ENCODE data around the gene ZNF236.
"Not testable (repeated sequence)": the region's sequence is repeated elsewhere in the genome, so short reads cannot be mapped to it uniquely, and the experiment has no call there.

ZNF236 gene

DNA sequence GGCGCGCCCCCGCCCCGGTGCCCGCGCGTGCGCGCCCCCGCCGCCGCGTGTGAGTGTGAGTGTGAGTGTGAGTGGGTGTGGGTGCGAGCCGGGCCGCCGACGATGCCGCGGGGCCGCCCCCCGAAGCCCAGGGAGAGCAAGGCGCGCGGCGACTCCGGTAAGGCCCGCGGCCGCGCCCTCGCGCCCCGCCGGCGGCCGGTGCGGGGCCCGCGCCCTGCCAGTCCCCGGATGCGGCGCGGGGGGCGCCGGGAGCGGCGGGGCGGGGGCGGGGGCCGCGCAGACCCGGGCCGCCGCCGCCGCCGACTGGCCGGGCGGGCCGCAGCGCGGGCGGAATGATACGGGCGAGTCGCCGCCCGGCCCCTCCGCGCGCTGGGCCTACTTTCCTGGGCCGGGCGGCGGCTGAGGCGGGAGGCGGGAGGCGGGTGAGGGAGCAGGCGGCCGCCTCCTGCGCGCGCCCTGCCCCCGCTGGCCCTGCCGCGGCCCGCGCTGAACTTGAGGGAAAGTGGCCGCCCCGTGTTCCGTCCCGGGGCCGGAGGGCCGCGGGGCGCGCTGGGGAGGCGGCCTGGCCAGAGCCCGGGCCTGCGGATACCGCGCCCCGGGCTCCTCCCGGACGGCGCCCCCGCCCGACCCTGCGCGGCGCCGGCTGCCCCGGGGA, at the start of gene ZNF236:
ZNF236 (plus strand) TSS at position 52 of the 655 bp plus-strand sequence; CDS start at position 103, 51 bp downstream.
- peak; percentile 44 for DNase-seq (ENCODE audit: low read depth)

DNA sequence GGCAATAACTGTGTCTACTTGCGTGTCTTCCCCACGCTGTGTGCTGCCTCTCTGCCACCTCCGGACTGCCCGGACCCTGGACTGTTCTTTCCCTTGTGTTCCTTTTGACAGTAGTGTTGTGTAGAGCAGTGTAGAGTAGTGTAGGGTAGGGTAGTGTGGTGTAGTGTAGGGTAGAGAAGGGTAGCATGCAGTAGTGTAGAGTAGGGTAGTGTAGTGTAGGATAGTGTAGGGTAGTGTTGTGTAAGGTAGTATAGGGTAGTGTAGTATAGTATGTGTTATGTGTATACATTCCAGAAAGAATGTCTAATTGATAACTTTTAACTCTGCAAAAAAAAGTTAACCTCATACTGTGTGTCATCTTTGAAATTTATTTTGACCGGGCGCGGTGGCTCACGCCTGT, 49.7 kb upstream of the ZNF236 start:
- no peak for DNase-seq (ENCODE audit: low read depth)

DNA sequence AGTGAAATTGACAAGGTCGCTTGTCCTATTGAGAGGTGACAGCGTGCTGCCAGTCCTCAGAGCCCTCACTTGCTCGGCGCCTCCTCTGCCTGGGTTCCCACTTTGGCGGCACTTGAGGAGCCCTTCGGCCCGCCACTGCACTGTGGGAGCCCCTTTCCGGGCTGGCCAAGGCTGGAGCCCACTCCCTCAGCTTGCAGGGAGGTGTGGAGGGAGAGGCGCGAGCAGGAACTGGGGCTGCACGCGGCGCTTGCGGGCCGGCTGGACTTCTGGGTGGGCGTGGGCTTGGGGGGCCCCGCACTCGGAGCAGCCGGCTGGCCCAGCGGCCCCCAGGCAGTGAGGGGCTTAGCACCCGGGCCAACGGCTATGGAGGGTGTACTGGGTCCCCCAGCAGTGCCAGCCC, 45.3 kb upstream of the ZNF236 start:
- not testable (repeated sequence) for DNase-seq (ENCODE audit: low read depth)

DNA sequence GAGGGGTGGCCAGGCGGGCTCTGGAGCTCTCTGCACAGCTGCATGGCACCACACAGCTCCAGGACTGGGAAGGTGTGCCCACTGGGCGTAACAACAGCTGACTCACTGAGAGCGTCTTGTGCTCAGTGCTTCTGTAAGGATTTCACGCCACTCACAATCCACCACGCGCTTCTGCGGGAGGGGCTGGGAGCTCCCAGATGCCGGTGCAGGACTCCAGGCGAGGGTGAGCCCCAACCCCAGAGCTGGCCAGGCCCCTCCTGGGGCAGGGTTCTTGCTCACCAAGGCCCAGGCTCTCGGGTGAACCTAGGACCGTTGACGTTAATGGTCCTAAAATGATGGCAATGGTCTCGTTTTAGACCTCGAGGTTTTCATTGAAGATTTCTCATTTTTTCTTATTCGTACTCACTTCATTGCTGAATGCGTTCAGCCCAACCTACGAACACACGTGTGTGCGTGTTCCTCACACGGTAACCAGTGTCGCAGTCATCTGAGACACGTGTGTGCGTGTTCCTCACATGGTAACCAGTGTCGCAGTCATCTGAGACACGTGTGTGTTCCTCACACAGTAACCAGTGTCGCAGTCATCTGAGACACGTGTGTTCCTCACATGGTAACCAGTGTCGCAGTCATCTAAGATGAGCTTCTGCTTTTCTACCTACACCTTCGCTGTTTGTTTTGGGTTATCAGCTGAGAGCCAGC, 38.4 kb upstream of the ZNF236 start:
- DNase-seq (ENCODE audit: low read depth): no peak

DNA sequence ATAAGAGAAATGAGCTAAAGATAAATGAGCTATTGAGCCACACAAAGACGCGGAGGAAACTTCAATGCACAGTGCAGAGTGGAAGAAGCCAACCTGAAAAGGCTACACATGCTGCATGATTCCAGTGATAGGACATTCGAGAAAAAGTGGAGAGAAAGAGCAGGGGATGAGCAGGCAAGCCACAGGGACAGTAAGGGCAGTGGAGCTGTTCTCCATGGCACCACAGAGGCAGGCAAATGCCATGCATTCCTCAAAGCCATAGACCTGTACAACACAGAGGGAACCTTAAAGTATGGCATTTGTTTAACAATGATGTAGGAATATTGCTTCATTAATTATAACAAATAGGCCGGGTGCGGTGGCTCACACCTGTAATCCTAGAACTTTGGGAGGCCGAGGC, 36.5 kb upstream of the ZNF236 start:
- DNase-seq (ENCODE audit: low read depth): no peak

DNA sequence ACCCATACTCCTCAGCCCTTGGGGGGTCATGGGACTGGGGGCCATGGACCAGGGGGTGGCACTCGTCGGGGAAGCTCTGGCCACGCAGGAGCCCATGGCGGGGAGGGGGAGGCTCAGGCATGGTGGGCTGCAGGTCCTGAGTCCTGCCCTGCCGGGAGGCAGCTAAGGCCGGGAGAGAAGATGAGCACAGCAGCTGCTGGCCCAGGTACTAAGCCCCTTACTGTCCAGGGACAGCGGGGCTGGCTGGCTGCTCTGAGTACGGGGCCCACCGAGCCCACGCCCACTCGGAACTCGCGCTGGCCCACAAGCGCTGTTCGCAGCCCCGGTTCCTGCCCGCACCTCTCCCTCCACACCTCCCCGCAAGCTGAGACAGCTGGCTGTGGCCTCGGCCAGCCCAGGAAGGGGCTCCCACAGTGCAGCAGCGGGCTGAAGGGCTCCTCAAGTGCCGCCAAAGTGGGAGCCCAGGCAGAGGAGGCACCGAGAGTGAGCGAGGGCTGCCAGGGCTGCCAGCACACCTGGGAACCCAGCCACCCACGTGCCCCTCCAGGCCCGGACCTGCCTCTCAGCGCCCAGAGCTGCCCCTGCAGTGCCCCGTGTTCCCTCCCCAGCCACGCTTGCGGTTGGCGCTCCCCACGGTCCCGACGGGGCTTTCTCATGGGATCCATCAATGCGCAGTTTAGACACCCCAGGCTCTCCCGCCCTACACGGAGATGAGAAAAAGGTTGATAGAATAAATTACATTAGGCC, 33.6 kb upstream of the ZNF236 start:
- no peak for DNase-seq (ENCODE audit: low read depth)

DNA sequence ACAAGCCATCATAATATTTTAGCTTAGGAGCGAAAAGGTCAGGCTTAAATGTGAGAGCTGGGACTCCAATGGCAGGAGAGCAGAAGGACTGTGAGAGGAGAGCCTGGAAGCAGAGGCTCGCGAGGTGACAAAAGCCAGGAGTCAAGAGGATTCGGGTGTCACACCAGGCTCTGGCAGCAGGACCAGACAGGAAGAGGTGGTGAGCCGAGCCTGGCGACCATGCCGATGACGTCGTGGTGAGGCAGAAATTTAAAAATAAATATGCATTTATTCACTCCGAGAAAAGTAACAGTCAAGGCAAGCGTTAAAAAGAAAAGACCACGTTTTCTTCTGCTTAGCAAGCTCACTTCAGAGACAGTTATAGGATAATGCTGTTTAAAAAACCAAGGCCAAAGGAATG, 31.3 kb upstream of the ZNF236 start:
- DNase-seq (ENCODE audit: low read depth): no peak

DNA sequence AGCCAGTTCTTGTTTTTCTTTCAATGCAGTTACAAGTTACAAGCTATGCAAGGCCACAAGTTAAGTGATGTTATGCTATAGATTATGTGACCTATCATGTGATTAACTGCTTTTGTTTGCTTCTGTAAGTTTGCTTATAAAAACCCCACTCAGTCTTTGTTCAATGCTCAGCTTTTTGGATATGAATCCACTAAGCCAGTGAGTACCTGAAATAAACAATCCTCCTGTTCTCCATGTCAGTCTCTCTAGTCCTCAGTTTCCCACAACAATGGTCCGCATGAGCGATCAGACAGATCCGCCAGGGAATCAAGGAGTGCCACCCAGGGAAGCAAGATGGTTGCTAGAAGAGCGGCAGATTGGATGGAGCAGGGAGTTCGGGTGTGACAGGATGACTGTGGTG, 30.7 kb upstream of the ZNF236 start:
- no peak for DNase-seq (ENCODE audit: low read depth)

DNA sequence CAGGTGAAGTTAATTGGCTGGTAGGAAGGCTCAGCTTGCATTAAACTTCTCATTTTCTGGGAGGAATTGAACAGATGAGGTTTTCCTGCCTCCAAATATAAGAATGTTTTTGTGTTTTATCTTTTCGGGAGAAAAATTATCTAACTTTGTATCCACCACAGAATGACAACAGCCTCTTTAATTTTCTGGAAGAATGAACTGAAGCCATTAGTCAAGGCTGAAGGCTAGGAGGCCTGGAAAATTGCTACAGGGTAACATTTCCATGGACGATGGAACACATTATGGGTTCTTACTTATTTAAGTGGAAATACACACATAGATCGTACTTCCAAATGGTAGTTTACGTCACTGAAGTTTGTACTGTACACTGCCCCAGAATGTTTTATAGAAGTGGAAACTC, 28.0 kb upstream of the ZNF236 start:
- no peak for DNase-seq (ENCODE audit: low read depth)

DNA sequence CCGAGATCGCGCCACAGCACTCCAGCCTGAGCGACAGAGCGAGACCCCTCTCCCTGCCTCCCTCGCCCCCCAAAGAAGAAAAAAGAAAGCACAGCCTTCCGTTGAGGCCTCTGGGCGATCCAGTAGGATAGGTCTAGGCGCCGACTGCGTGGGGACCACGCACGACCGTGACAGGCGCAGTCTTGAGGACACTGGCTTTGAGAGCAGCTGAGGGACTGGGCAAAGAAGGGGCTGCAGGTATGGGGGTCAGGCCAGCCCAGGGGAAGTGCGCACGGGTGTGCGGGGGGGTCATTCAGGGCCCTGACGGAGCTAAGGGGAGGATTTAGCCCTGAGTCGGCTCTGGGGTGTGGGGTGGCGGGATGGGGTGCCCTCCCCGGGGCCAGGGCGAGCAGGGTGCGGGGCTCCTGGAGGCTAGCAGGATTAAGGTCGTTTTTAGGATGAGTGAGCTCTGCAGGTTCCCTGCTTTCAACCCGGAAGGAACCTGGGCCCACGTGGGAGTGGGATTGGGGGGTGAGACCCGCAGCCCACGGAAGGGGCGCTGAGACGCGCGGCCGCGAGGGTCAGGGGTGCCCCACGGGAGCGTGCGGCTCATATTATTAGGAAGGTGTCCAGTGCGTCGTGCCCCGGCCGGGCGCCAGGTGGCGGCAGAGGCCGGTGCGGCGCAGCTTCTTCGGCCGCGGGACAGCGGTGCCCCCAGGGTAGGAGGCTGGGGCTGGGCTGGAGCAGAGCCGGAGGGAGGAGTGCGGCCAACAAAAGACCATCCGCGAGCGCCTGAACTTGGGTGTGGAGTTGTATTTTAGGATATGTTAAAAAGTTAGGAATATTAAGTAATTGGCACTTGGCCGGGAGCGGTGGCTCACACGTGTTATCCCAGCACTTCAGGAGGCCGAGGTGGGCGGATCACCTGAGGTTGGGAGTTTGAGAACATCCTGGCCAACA, 20.5 kb upstream of the ZNF236 start:
- DNase-seq (ENCODE audit: low read depth): no peak

DNA sequence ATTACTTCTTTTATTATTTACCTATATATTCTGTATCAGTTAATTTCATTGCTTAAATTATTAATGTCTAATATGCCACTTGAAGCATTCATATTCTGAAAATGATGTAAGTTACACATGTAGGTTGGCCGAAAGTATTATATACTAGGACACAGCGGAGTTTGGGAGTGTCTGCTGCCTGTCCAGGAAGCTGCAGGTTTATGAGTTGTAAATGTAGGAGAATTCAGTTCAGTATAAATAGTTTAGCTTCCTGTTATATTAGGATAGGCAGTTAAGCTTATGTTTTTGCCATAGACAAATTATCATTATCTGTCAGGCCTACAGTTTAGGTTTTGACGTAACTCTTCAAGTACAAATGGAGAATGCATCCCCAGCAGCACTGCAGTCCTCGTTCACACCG, 18.9 kb upstream of the ZNF236 start:
- no peak for DNase-seq (ENCODE audit: low read depth)

DNA sequence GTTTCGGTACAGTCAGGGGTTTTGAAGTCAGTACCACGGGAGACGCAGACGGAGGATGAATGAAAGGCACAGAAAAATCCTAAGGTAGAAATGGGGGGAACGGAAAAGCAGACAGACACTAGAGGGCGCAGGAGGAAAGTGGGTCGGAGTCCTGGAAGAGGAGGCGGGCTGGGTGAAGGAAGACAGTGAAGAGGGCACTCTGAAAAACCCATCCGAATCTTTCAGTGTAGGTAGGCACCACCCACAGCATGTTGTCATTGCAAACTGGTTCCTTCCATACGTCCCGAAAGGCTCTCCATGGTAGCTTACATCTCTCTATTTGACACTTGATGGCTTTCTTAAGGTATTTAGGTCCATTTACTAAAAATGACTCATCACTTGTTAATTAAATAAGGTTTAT, 18.5 kb upstream of the ZNF236 start:
- DNase-seq (ENCODE audit: low read depth): no peak

DNA sequence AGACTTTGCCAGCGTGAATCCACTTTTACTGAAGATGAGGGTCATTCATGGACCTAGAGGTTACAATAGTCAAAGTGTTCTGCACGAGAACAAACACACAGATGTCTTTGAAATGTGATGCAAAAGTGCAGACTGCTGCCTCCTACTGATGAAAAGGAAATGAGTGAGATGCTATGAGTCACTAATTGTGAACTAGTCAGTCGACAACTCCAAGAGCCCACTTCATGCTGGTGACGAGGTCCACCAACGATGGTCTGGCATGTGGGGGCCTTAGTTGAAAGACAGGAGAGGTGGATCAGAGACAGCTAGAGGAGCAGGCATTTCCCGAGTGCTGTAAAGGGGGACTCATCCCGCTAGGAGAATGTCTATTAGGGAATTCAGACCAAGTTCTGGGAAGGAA, 17.1 kb upstream of the ZNF236 start:
- no peak for DNase-seq (ENCODE audit: low read depth)

DNA sequence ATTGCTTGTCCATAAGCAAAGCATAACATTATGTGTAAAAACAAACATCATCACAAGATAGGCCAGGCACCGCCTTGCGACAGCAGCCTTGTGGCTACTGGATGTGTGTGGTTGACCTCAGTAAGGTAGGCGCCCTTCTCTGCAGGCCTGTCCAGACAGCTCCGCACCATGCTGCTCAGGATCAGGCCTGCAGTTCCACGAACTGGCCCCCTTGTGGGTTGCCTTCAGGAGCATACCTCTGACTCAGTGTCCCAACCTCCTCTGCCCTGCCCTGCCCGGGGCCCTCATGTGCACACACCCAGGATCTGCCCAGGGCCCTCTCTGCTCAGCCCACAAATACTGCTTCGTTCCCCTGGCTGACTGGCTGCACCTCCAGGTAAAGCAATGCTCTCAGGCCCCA, 16.1 kb upstream of the ZNF236 start:
- no peak for DNase-seq (ENCODE audit: low read depth)

DNA sequence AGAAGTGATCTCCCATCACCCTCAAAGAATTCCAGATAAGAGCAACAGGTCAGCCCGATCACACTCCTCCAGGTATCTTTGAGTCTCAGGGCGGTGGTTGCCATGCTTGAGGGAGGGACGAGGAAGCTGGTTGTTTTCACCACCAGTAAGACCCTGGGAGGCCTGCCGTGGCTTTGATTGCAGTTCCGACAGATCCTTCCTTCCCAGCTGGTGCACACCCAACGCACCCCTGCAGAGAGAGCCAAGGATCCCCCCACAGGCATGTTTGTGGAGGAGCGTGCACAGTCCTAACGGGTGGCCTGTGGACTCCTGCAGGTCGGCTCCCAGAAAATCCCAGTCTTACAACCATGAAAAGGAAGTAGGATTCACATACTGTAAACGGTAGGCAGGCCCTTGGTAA, 13.8 kb upstream of the ZNF236 start:
- no peak for DNase-seq (ENCODE audit: low read depth)

DNA sequence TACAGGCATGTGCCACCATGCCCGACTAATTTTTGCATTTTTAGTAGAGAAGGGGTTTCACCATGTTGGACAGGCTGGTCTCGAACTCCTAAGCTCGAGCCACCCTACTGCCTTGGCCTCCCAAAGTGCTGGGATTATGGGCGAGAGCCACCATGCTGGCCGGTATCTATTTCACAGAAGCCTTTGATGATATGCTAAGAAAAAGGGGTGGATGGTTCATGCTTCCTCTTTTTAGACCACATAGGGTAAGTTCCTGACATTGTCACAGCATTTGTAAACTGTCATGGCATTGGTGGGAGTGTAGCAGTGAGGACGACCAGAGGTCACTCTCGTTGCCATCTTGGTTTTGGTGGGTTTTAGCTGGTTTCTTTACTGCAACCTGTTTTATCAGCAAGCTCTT, 10.8 kb upstream of the ZNF236 start:
- not testable (repeated sequence) for DNase-seq (ENCODE audit: low read depth)

DNA sequence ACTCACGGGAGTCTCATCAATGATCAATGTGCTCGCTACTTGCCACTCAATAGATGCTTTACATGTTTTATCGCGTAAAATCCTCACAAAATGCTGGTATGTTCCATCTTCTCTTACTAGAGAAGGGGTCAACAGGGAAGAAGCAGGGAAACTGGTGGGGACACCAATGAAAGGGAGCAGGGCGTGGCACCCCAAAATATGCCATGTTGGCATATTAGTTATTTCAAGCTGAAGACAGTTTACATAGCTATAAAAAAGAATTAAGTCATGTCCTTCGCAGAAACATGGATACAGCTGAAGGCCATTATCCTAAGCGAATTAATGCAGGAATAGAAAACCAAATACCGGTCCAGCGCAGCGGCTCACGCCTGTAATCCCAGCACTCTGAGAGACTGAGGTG, 8.1 kb upstream of the ZNF236 start:
- DNase-seq (ENCODE audit: low read depth): no peak

DNA sequence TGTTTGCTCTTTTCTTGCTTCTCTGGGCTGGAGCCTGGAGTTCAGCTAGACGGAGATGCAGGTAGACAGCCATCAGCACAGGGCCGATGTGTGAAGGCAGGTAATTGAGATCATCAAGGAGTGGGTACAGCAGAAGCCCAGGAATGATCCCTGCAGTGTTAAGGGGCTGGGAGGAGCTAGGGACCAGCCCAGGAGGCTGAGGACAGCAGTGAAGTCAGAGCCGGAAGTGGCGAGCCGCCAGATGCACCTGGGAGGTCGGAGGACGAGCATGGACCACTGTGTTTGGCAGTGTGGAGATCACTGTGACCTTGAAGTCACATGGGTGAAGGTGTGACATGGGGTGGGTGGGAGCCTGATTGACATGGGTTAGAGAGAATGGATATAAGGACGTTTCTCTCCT, 6.2 kb upstream of the ZNF236 start:
- DNase-seq (ENCODE audit: low read depth): no peak

DNA sequence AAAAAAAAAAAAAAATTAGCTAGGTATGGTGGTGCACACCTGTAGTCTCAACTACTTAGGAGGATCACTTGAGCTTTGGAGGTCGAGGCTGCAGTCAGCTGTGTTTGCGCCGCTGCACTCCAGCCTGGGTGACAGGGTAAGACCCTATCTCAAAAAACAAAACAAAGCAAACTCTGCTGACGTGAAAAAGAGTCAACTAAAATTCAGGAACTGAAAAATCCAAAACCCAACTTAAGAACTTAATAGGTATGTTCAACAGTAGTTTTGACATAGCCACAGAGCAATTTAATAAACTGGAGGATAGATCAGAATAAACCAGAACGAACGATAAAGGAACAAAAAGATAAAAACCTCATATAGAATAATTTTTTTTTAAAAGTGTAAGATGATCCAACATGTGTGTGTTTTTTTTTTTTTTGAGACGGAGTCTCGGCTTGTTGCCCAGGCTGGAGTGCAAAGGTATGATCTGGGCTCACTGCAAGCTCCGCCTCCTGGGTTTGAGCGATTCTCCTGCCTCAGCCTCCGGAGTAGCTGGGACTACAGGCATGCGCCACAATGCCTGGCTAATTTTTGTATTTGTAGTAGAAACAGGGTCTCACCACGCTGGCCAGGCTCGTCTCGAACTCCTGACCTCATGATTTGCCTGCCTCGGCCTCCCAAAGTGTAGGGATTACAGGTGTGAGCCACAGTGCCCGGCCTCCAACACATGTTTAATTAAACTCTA, 4.3 kb upstream of the ZNF236 start:
- no peak for DNase-seq (ENCODE audit: low read depth)

DNA sequence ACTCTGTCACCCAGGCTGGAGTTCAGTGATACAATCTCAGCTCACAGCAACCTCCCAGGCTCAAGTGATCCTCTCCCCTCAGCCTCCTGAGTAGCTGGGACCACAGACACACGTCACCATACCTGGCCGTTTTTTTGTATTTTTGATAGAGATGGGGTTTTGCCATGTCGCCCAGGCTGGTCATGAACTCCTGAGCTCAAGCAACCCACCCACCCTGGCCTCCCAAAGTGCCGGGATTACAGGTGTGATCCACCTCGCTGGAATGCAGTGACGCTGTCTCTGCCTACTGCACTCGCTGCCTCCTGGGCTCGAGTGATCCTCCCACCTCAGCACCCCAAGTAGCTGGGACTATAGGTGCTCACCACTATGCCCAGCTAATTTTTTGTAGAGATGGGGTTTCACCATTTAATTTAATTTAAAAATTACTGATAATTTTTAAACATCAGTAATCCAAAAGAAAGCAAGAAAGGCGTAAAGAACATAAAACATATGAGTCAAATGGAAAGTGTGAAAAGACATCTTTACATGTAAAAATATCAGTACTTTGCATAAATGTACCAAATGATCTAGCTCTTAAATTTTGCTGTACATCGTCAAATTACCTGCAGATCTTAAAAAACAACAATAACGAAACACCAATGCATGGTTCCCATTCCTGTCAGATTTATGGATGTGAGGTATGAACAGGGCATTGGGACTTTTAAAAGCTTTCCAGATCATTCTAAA, 2.8 kb upstream of the ZNF236 start:
- no peak for DNase-seq (ENCODE audit: low read depth)

DNA sequence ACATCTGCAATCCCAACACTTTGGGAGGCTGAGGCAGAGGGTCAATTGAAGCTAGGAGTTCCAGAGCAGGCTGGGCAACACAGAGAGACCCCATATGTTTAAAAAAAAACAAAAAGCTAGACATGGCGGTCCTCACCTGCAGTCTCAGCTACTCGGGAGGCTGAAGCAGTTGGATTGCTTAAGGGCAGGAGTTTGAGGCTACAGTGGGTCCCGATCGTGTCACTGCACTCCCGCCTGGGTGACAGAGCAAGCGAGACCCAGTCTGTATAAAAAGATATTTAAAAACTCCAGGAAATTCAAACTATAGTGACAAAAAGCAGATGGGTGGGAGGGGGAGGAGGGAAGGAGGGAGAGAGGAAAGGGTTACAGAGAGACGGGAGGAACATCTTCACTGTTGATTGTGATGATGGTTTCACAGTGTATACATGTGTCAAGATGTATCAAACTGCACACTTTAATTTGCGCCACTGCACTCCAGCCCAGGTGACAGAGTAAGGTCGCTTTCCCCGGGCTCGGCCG, 942 bp upstream of the ZNF236 start:
- no peak for DNase-seq (ENCODE audit: low read depth)
